Fibroblast of villous mesenchyme (primary cell): Measurements from ENCODE around the gene EGF. TPM values are rescaled to one million over a fixed set of nuclear protein-coding genes. Genes with fewer than 3 reads are reported as not detected.
"Not testable (repeated sequence)": the region's sequence is repeated elsewhere in the genome, so short reads cannot be mapped to it uniquely, and the experiment has no call there.

ENCODE experiments used
- DNase-seq: peaks from one replicate; pipeline ENCODE4 v3.0.0-alpha.2; 2010; ENCODE audit warnings: low read depth
- H3K4me3 ChIP-seq: 2 replicates; pipeline ENCODE4 v1.5.1; 2011; ENCODE audit warnings: low read depth, mild to moderate bottlenecking, low read length
- total RNA-seq: library from RNA; depleted of rRNA; stranded (reverse); fragments of >200 nt; gene quantifications from 2 replicates; pipeline ENCODE4 v1.2.3, GENCODE V29; 2012
- TF ChIP-seq, protein P1 (sequence below): IDR thresholded peaks from 2 replicates; pipeline ENCODE4 v1.5.1; 2012; ENCODE audit warnings: low read depth, mild to moderate bottlenecking, low read length; ENCODE audit not compliant: insufficient read depth

EGF gene
- total RNA-seq, 1 donor = 6.5 TPM

DNA sequence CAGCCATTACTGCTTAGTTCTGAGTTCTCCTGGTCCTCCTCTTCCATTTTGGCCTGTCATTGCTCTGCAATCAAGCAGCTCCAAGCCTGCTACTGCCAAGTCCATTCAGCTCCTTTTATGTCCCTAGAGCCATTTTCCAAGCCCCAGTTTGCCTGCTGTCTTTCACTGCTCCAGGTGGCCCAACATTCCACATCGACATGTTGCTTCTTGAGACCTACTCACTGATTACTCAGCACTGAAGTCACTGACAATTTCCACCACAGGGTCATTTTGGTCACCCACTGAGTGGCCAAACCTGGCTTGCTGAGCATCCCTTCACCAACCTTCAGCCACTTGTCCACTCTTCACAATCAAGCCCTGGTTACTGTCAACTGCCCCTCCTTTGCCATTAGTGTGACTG lies 37.6 kb upstream of the EGF start:
- DNase-seq = no peak
- H3K4me3 ChIP-seq = no peak overlapping the region
- TF ChIP-seq, protein P1, sequence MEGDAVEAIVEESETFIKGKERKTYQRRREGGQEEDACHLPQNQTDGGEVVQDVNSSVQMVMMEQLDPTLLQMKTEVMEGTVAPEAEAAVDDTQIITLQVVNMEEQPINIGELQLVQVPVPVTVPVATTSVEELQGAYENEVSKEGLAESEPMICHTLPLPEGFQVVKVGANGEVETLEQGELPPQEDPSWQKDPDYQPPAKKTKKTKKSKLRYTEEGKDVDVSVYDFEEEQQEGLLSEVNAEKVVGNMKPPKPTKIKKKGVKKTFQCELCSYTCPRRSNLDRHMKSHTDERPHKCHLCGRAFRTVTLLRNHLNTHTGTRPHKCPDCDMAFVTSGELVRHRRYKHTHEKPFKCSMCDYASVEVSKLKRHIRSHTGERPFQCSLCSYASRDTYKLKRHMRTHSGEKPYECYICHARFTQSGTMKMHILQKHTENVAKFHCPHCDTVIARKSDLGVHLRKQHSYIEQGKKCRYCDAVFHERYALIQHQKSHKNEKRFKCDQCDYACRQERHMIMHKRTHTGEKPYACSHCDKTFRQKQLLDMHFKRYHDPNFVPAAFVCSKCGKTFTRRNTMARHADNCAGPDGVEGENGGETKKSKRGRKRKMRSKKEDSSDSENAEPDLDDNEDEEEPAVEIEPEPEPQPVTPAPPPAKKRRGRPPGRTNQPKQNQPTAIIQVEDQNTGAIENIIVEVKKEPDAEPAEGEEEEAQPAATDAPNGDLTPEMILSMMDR = no peak

DNA sequence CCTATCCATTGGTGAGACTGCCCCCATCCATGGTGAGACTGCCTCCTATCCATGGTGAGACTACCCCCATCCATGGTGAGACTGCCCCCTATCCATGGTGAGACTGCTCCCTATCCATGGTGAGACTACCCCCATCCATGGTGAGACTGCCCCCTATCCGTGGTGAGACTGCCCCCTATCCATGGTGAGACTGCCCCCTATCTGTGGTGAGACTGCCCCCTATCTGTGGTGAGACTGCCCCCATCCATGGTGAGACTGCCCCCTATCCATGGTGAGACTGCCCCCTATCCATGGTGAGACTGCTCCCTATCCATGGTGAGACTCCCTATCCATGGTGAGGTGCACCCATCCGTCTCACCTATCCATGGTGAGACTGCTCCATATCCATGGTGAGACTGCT lies 37.1 kb upstream of the EGF start:
- H3K4me3 ChIP-seq, DNase-seq: not testable (repeated sequence)

DNA sequence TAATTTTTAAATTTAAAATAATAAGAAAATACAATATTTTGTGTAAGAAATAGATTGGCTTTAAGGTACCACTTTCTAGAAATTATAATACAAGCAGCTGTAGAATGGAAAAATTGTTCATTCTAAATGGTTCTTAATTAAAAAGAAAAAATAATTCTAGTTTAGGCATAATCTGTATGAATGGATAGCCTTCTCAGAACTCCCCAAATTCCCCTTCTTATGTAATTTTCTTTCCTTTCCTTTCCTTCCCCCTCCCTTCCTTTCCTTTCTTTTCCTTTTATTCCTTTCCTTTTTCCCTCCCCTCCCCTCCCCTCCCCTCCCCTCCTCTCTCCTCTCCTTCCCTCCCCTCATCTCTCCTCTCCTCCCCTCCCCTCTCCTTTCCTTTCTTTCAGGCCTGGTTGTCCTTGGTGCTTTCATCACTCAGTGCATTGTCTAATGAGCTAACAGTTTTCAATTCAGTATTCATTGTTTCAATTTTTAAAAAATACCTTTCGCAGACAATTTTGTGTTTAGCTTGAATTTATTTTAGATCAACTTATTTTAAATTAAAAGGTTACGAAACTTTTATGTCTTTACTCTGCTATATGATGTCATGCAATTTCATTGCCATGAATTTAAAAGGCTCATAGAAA lies 35.9 kb upstream of the EGF start:
- H3K4me3 ChIP-seq = no peak overlapping the region
- TF ChIP-seq, protein P1 = no peak
- DNase-seq = no peak

DNA sequence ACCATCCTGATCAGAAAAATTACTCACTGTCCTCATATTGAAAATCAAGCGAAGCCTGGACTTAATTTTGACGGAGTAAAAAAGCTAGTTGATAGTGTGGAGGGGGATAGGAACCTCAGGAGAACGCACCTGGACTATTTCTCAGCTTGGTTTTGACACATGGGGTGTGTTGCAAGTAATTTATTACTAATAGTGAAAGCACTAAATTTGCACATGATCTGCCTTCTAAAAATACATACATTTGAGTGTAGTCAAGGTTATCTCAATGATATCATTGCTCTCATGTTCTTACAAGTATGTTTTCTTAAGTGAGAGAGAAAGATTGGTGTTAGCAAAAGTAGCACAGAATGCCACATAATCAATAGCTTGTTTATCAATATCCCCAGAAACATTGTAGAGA lies 35.3 kb upstream of the EGF start:
- H3K4me3 ChIP-seq = no peak overlapping the region
- DNase-seq = no peak

DNA sequence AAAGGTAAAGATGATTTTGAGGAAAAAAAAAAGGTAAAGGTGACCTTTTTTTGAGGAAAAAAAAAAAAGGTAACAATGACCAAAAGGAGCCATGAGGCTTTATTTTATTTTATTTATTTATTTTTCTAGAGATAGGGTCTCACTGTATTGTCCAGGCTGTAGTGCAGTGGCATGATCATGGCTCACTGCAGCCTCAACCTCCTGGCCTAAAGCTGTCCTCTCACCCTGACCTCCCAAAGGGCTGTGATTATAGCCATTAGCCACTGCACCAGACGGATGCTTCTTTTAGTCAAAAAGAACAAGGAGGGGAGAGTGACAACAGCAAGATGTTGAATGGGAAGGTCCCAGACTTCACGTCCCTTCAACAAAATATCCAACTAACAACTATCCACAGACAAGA lies 34.3 kb upstream of the EGF start:
- DNase-seq = no peak
- TF ChIP-seq, protein P1 = no peak
- H3K4me3 ChIP-seq = no peak overlapping the region

More for the DNA sequence above, 35.3 kb upstream of the EGF start:
- TF ChIP-seq, protein P1 = no peak

DNA sequence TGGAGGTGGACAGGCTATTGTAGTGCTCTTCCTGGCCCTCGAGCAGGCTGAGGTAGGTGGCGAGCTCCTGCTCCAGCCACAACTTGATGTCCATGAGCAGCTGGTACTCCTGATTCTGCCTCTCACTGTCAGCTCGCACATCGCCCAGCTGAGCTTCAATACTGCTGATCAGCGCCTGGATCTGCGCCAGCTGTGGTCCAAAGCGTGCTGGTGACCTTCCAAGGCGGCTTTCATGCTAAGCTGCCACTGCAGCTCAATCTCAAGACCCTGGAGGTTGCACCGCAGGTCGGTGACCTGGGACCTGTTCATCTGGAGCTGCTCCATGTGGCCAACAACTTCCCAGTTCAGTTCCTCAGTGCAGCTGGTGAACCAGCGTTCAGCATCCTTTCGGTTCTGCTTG lies 33.6 kb upstream of the EGF start:
- TF ChIP-seq, protein P1 = no peak
- DNase-seq = no peak
- H3K4me3 ChIP-seq = no peak overlapping the region

DNA sequence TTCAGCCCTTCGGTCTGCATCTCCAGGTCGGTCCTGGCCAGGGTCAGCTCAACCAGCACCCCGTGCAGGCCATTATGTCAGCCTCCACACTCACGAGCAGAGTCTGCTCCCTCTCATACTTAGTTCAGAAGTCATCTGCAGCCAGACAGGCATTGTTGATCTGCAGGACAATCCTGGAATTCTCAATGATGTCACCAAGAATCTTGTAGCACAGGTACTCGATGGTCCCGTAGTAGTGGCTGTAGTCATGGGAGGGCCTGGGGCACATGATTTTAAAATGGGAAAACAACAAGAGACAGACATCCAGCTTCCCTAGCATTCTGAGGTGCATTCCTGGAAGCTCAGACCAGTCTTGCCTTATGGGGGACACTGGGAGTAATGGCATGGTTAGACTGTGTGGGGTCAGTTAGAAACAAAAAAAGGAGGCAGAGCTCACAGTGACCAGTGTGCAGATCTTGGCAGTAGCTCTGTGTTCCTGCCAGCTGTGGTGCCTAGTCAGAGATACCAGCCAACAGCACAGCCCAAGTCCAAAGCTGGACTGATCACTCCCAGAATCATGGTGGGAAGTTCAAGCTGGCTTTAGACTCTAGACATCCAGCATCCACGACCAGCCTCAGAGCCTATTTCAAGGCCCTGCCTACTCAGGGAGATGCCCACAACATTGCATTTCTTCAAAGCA lies 32.9 kb upstream of the EGF start:
- H3K4me3 ChIP-seq = no peak overlapping the region
- DNase-seq = no peak
- TF ChIP-seq, protein P1 = no peak
